Iris pigment epithelial cell (primary cell): Measurements from ENCODE around the gene CLEC20A.

Experiments used
- DNase-seq: peaks from one replicate; pipeline ENCODE4 v3.0.0-alpha.2; 2011; ENCODE audit warnings: low read depth

Gene CLEC20A

DNA sequence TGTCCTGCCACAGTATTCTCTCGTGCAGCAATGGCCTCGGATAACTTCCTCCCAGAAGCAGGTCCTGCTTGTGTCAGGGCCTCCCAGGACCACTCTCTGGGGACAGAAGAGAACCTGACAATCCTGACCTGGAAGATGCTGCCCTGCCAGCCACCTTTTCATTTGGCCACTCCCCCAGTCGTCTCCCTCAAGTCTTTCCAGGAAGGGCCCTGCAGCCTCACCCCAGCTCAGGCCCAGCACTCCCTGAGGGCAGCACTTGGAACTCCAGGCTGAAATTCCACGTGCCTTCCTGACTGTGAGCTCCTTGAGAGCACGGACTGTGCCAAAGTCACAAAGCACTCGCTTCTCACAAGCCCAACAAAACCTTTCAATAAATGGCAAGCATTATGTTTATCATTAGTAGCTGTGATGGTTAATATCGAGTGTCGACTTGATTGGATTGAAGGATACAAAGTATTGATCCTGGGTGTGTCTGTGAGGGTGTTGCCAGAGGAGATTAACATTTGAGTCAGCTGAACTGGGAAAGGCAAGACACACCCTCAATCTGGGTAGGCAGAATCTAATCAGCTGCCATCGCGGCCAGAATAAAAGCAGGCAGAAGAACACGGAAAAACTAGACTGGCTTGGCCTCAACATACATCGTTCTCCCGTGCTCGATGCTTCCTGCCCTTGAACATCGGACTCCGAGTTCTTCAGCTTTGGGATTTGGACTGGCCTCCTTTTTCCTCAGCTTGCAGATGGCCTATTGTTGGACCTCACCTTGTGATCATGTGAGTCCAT is 2.3 kb upstream of the CLEC20A start:
- no peak for DNase-seq

DNA sequence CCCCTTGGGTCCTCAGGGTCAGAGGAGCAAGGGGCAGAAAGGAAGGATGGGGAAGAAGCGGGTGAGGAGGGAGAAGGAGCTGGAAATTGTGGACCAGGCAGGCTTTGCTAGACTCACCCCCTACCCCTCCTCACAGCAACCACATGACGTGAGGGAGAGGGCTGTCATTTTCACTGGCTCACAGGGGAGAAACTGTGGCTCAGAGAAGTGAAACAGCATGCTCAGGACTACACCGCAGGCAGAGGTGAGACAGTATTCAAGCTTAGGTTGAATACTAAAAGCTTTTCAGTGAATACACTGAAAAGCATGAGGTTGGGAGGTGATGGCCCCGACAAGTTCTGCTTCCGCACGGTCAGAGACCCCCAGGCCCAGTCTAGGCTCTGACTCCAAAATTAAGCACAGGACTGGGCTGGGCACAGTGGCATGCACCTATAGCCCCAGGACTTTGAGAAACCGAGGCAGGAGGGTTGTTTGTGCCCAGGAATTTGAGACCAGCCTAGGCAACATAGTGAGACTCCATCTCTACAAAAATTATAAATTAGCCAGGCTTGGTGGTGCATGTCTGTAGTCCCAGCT is 1.2 kb upstream of the CLEC20A start:
- DNase-seq, result no peak

DNA sequence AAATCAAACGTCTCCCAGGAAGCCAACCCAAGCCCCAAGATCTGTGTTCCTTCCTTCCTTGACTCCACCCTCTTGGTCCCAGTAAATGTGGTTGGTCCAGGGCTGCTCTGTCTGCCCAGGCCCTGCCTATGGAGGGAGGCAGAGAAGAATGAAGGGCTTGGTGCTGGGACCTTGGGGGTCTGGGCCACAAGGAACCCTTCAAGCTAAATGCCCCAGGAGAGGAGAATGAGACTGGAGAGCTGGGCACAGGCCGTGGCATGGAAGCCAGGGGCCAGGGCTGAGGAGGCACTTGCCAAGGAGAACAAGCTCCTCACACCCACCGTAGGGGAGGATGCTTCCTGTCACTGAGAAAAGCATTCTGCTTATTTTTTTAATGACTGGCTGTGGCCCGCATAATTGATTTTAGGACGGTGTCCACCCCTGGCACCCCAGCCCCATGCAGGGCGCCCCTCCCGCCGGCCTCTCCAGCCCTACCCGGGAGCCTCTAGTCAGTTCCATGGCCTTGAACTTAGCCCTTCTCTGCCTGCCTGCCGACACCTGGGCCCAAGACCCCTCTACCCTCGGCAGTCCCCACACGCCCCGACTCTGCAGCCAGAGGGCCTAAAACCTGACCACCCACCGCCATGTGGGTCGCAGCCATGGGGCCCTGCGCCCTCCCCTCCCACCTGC is 889 bp downstream of the CLEC20A start:
- DNase-seq, result no peak

DNA sequence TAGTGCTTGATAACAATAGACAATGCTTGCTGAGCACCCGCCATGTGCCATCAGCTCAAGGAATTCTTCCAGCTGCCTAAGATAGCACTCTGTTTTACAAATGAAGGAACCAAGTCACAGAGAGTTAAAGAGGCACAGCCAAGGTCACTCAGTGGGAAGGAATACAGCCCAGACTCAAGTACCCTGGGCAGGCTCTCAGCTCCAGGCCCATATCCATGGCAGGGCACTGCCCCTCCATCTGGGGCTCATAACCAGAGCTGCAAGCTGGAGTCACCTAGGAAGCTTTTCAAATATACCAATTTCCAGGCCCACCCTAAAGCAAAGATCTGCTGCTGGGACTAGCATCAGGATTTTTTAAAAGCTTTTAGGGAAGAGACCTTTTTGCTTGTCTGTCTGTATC is 1.6 kb downstream of the CLEC20A start:
- DNase-seq, result no peak

DNA sequence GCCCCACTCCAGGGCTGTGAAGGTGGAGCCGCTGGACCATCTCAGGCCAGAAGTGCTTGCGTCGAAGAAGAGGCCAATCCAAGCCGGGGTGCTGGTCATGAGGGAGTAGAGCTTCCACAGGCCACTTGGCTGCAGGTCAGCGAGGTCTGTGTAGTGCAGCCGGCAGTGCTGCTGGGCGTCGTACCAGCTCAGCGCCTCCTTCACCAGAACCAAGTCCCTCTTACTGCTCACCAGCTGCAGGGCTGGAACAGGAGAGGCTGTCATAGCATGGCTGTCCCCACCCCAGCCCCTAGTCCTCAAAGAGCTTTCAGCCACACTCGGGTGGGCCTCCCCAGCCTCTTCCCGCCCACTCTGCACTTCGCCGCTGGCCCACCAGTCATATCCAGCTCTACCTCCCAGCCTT is 2.2 kb downstream of the CLEC20A start:
- no peak for DNase-seq

DNA sequence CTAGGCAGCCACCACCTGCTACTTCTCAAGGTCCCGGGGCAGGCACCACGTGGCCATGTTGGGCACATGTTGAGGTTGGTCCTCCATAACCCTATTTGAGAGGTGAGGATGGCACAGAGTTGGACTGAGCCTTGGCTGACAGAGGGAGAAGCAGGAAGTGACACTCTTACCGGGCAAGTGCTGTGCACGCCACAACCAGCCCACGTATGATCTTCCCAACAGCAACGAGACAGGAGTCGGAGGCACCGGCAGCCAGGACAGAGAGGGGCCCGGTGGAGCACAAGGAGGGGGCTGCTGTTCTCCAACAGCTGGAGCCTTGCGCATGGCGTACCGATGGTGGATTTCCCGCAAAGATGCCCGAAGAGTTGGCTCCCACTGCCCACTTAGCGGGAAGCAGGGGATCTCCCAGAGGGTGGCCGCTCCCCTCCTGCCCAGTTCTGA is 3.4 kb downstream of the CLEC20A start:
- no peak for DNase-seq

DNA sequence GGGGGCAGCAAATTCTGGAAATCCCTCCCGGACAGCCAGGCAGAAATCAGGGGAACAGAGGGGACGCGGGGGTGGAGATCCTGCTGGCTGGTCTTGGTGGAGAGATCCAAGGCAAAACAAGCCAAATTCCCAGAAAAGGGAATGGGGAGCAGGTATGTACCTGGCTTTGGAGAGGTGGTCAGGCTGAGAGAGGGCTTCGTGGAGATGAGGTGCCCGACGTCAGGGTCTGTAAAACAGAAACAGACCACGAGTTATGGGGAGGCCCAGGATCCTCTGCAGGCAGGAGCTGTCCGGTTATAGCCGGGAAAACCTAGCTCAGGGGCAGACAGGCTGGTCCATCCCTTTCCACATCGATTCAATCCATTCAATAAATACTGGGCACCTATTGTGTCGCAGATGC is 4.4 kb downstream of the CLEC20A start:
- no peak for DNase-seq

DNA sequence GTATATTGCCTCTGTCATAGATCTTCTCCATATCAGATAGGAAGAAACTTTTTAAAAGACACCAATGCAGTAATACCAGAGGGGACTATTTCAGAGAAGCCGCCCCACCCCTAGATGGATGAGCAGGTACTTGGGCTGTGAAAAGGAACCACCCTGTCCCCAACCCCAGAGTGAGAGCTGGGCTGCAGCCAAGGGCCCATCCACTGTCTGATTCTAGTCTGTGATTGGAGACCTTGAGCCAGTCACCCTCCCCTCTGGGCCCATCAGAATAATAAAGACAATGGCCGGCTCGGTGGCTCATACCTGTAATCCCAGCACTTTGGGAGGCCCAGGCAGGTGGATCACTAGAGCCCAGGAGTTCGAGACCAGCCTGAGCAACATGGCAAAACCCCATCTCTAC is 5.0 kb downstream of the CLEC20A start:
- DNase-seq, result no peak

DNA sequence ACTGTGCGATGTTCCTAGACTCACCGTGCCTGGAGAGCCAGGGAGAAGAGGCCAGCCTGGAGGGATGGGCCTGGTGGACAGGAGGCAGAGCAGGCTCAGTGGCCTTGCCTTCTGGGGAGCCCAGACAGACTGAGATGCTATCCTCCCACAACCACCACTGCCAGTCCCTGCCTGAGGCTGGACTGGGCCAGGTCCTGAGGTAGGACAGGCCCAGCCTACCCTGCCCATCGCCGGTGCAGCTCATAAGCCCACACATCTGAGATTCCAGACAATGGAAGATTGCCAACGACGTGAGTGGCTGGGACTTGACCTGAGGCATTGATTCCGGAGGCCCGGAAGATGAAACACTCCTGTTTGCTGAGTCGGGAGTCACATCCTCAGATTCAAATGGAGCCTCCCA is 5.8 kb downstream of the CLEC20A start:
- no peak for DNase-seq

DNA sequence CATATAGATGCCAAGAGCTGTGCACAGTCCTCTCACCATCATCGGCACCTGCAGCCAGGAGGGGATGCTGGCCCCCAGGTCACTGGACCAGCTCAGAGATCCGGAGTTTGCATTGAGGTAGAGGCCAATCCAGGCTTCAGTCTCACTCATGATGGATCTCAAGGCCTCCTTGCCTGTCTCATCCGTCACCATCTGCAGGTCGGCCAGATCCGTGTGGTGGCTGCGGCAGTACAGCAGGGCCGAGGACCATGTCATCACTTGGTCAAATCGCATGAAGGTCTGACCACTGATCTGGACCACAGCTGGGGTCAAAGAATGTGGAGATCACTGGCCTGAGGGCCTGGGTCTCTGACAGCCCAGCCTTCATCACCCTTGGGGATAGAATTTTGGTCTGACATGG is 6.6 kb downstream of the CLEC20A start:
- DNase-seq, result no peak

DNA sequence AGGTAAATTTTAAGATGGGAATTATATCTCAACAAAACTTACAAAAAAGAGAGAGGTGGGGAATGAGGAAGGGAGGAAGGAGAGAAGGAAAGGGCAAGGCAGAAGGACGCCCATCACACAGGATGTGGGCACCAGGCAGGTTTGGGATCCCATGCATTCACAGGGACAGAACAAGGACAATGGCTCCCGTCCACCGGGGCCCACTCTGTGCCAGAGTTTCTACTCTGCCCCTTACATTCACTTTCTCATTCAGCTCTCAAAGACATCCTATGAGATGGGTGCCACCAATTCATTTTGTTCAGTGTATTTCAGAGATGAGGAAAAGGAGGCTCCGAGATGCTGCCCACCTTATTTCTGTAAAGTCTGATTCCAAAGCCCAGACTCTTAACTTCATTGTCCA is 7.4 kb downstream of the CLEC20A start:
- no peak for DNase-seq

DNA sequence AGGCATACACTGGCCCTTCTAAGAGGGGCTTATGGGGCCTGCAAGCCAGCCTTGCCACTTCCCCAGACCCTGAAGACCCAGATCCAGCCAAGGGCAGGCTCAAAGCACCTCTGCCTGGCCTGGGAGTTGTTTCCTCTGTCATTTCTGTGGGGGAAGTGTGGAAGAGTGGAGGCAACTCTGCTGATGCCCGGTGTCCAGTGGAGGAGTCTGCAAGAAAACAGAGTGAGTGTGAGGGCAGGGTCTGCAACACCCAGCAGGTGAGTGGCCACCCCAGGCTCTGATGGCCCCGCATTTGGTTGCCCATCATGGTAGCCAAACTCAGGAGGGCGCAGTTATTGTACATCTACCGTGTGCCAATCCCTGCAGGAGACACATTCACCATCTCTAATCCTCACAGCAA is 8.4 kb downstream of the CLEC20A start:
- DNase-seq, result no peak

DNA sequence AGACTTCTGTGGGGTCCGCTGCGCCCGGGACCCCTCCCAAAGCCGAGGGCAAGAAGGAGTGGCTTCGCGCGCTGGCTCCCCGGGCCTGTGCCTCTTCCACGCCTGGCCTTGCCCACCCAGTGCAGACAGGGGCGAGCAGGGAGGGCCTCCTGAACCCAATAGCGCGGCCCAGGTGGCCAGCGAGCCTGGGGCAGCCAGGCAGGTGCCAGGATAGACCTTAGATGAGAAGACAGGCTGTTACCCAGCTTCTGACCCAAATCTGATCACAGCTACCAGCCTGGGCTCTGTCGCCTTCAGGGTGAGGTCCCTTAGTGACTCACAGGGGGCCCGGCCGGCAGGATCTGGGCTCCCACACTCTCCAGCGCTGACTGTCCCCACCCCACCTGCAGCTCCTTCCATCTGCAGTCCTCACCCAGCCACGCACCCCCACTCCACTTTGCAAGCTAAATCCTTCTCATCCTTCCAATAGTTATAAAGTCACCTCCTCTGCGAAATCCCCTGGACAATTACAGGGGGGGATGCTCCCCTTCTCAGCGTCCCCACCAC is 9.6 kb downstream of the CLEC20A start:
- DNase-seq, result no peak

DNA sequence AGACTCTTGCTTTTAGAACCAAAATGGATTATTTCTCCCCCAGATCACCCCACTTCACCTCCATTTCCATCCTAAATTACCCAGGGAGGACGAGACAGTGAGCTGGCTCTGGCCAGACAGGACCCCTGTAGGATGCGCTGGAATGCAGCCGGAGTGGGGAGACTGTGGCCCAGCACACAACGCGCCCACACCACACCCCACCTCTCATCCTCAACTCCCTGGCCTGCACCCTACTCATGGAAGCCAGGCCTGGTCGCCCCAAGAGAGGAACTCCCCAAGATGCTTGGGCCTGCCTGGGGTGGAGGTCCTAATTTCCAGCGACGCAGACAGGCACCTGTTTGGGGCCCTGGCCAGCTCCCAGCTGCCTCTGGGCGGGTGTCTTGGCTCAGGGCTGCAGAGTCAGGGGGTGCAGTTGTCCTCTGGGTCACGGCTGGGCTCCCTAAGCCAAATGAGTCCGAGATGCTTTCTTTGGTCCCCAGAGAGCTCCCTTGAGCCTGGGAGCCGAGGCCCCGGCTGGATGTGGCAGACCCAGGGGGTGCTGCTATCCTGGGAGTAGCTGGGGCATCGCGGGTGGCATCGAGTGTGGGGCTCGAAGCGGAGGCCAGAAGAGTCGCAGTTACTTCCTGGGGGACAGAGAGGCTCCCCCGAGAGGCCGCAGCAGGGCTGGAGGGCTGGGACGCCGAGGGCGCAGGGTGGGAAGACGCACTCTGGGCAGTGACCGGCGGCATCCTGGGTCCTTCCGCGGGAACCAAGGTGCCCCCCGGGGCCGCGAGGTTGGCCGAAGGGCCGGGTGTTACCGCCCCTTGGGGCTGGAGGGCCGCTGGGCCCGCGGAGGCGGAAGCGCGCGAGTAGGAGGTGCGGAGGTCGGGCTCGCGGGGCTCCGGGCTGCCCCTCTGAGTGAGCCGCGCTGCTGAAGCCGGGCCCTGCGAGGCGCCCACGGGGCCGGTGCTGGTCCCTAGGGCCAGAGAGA is 10.4 kb downstream of the CLEC20A start:
- no peak for DNase-seq

DNA sequence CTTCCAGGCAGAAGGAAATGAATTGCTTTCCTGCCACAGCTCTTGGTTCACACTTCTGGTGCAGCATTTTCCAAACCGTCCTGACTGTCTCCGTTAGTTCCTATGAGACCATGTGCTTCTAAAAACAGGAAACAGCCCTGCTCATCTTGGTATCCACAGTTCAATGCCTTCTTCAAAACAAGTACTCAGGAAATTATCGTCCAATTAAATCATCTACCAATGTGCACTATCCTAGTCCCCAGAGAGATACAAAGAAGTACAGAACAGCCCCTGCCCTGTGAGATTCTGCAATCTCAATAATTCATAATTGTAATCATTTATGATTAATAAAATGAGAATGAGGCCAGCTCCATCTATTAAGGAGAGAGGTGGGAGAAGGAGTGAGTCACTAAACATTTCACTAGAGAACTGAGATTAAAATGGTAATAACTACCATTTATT is 11.2 kb downstream of the CLEC20A start:
- no peak for DNase-seq

DNA sequence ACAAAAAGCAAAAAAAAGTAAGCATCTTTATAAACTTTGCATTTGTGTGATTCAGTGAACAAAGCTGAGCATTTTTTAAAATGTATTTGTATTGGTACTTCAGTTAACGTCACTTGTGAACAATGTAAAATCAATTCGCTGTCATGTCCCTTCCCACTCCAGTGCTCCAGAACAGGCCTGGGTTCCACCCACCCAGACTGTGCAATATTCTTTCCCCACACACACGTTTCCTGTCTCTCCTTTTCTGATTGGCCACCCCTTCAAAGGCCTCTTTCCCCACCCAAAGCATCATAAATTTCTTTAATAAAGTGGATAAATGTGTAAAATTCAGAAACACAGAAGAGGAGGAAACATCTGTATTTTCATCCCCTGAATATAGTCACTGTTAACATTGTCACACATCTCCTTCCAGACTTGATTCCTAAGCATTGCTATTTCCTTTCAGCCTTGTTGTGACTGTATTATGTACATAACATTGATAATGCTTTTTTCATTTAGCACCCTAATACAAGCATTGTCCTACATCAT is 12.0 kb downstream of the CLEC20A start:
- no peak for DNase-seq

DNA sequence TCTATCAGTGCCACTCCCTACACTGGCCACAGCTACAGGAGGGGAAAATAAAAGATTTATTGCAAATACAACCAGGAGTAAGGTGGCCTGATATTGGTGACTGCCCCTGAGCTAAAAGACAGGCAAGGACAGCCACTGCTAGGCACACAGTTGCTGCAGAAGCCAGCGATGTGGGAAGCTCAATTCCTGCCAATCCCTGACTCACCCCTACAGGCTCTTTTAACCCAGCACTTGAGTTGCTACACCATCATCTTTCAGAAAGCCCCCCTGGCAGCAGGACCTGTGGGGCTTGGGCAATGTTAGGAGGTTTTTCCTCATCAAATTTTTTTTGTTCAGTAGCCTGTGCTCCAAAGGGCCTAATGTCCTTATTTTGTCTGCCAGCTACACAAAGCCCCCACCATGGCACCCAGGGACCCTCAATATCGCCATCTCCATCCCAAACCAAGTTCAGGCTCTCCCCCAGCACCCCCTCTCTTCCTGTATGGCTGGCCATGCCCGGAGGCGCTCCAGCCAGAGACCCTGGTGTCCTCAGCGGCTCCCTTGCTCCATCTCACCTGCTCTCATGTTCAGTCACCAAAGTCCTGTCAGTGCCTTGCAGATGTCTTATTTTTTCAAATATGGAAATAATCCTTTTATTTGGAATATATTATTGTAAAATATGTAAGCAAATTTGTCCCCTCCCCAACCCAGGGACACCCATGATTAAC is 13.4 kb downstream of the CLEC20A start:
- no peak for DNase-seq

DNA sequence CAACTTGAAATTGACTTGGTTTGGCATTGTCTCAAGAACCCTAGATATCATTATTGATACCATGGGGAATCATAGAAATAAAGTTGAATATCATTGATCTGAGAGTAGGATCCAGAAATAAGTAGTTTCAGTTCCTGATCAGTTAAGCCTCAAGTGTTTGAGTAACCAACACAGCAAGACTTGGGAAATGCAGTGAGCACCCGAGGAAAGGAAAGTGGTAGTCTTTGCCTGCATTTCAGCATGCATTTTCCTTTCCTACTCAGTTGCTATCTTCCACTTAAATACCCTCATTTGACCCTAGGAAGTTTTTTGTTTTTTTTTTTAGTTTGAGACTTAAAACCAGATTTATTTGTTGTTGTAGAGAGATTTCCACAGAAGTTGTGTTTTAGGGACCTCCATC is 18.9 kb downstream of the CLEC20A start:
- no peak for DNase-seq

DNA sequence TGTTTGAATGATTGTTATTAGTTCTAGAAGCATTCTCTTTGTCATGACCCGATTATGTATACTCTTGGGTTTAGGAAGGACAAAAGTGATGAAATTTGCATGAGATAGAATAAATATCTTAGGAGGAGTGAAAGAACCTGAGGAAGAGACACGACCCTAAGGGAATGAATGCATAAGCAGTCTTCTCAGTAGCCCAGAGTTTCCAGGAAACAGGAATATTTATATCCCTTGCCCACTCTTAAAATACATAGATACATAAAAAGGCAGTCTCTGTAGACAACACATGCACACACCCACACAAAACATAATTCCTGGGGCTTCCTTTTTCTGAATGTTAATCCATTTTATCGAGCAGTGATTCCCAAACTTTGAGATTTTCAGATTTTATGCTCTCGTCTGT is 19.4 kb downstream of the CLEC20A start:
- no peak for DNase-seq

DNA sequence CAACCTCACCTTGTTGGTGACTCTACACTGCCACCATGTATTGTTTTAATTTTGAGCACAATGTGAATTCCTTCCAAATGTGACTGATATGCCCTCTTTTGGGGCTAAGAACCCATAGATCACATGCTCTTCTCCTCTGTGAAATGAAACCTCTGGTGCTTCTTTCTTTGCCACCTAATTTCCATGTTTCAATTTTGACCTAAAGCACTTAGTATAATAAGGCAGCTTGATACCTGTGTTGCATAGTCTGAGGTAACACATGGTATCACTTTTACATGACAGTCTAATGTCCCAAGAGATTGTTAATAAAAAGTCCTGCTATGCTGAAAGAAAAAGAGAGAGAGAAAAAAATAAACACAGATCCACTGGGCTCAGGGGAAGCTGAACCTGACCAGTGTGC is 24.2 kb downstream of the CLEC20A start:
- DNase-seq, result no peak

DNA sequence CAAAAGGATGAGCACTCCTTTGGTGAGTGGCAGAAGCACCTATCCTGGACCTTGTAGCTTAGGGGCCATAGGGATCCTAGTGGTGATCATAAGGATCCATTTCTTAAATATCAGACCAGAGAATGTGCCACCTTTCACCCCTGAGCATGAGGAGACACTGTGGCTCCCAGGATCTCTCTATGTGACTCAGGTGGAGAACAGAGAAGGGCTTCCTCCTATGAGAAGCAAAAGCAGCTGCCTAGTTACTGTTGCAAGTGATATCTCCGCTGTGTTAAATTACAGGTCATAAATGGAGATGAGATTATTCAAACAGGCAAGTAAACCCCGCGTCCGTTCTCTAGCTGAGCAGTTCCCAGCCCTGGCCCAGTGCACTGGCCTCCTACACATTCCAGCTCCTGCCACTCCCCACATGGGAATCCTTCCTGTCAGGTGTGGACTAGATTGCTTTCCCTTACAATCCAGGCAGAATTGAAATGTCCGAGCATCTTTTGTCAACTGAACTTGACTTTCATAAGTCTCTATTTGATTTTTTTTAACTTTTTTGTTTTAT is 26.3 kb downstream of the CLEC20A start:
- no peak for DNase-seq
